GM19239 (cell line): Measurements from ENCODE around the gene CBARP.

Experiments
- DNase-seq: peaks from one replicate; pipeline ENCODE4 v3.0.0; 2011; ENCODE audit warnings: low spot score; ENCODE audit not compliant: insufficient read length
- FAIRE-seq: peaks from 2 replicates; lab custom pipeline; 2011; peaks lifted over from hg19 to GRCh38; lab: Jason Lieb, UNC

Gene CBARP

DNA sequence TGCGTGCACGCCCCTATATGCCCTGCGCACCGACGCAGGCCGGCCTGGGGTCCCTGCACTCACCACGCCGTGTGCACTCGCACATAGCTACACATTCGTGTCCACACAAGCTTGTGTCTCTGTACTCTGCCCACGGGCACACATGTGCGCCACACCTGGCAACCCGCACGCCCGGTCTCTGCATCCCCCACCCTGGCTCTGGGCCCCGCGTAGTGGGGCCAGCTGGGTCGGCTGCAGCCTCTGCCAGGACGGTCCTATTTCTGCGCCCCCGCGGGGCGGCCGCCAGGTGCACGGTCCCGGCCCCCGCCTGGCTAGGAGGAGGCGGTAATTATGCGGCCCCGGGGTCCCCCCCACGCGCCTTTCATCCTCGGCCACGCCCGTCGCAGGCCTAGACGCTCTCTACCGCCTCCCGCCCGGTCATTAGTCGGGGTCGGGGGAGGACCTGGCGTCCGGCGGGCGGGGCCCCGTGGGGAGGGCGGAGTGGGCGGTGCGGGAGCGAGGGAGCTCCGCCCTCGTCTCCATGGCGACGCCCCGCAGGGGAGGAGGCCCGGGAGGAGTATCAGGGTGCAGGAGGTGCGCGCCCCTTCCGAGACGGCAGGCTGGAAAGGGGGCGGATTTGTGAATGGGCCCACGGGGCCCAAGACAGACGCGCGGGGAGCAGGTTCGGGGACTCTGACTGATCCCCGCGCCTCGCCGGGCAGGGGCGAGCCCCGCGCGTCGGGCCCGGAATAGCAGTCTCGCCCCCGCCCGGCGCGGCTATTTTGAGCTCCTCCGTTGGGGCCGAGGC, 28.5 kb upstream of the CBARP start:
- no peak for DNase-seq
- FAIRE-seq = peak; percentile 44

DNA sequence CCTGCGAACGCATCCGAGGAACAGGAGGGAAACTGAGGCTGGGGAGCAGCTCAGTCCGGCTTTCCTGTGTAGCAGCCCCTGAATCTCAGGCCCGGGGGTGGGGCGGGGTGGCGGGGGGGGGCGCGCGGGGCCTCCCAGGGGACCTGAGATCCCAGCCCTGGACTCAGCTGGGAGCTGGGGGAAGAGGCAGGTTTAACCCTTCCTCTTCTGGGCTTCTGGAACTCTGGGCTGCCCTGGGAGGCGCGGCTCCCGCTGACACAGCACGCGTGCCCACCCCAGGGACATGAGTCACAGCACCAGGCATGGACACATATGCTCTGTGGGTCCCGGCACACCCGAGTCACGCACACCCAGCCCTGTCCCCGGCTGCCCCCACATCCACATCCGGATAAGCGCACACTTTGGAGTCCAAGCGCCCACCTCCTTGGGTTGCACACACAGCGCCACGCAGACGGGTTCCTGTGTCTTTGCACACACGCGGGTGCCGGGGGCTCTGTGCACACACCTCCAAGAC, 27.9 kb upstream of the CBARP start:
- no peak for DNase-seq

DNA sequence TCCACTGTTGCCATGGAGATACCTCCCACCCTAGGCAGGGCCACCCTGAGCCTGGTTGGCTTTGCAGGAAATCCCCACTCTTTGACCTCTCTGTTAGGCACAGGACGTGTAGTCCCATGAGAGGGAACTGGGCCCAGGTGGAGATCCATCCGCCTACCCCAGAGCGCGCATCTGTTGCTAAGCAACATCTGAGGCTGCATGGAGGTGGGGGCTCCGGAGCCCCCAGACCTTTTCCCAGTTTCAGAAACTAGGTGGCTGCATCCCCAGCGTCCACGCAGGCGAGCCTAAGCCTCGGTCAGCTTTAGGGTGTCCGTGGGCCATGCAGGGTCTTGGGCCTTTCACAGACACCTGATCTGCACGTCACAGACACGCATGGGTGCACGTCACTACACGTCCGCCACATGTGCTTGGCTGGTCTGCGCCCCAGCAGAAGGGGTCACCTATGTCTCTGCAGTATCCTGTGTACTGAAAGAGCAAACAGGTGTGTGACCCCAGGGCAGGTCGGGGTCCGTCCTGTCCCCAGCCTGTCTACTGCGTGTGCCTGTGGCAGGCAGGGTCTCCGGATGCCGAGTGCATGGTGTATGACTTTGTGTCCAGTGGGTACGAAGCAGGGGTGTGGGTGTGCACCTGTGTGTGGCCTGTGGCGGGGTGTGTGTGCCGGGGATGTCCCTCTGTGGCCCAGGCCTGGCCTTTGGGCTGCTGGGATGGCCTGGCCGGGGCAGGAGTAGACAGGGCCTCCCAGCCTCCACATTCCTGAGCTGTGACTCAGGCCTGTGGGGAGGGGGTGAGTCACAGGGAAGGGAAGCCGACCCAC, 27.2 kb upstream of the CBARP start:
- FAIRE-seq (peak; percentile 85), DNase-seq (no peak)

More for the DNA sequence above, 27.9 kb upstream of the CBARP start:
- no peak for FAIRE-seq

DNA sequence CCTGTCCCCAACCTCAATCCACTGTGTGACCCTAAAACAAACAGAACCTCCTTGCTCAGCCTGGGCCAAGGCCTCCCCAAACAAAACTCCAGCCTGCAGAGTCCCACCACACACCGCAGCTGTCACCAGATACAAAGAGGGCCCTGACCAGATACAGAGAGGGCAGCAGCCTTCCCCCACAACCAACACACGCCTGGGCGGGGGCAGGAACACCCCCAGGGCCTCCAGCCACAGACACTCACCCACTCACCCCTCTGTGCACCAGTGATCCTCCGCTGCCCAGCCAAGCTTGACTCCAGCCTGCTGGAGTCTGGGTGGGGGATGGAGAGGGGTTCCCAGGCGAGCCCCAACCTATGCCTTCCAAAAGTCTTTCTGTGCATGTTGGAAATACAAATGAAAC, 25.4 kb upstream of the CBARP start:
- no peak for DNase-seq
- FAIRE-seq = peak; percentile 68

DNA sequence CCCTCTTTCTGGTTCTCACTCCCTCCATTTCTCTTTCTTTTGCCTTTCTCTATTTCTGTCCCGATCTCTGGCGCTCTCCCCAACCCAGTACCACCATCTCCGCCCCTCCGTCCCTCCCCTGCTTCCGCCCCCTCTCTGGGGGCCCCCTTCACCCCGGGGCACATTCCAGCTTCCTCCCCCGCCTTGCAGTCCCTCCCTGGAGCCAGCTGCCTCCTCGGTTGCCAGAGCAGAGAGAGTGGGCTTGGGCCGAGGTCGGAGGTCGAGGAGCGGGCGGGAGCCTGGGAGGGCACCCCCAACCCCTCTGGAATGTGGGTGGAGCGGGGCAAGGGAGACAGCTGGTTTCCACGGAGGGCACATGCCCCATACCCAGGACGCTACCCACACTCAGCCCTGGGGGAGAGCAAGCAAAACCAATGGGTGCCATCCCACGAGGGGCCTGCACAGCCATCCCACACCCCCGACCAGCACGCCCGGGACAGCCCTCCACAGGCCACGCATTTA, 24.9 kb upstream of the CBARP start:
- FAIRE-seq = no peak

DNA sequence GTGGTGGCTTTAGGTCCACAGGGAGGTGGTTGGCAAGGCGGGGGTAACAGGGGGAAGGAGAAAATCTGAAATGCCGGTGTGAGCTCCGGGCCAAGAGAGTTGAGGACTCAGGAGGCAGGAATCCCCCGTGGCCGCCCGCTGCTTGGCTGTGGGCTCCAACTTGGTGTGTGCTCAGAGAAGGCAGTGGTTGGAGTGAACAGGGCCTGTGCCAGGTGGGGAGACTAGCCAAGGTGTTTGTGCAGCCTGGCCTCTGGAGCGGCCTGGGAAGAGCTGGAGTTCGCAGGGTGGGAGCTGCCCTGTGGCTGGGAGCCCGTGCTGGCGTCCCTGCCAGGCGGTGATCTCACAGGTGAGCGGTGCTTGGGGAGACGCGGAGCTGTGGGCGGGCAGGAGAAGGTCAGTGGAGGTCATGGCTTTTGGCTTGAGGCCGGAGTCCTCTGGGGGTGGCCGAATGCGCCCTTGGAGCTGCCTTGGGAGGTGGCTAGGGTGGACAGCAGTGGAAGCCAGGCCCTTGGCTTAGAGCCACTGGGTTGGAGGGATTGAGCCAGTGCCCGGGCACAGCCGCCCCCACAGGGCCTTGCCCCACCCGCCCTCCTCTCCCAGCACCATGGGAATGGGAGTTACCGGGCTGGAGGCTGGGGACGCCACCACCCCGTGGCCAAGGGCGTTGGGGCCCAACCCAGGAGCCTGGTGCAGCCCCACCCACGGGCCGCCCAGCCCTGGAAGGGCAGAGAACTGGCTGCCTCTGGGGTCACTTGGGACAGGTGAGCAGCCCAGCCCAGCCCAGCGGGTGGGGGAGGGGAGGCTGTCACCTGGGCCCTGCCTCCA, 24.2 kb upstream of the CBARP start:
- FAIRE-seq = no peak
- no peak for DNase-seq

More for the DNA sequence above, 24.9 kb upstream of the CBARP start:
- no peak for DNase-seq

DNA sequence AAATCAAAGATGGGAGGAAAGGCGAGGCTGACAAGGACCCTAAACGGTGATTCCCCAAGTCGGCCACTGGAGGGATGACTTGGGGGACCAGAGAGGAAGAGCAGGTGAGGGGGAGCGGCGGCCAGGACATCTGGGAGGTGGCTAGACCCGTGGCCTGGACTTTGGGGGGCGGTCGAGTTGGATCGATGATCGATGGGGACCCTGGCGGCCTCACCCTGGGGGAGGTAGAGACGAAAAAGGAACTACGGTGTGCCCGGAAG, 23.7 kb upstream of the CBARP start:
- no peak for FAIRE-seq
- no peak for DNase-seq

DNA sequence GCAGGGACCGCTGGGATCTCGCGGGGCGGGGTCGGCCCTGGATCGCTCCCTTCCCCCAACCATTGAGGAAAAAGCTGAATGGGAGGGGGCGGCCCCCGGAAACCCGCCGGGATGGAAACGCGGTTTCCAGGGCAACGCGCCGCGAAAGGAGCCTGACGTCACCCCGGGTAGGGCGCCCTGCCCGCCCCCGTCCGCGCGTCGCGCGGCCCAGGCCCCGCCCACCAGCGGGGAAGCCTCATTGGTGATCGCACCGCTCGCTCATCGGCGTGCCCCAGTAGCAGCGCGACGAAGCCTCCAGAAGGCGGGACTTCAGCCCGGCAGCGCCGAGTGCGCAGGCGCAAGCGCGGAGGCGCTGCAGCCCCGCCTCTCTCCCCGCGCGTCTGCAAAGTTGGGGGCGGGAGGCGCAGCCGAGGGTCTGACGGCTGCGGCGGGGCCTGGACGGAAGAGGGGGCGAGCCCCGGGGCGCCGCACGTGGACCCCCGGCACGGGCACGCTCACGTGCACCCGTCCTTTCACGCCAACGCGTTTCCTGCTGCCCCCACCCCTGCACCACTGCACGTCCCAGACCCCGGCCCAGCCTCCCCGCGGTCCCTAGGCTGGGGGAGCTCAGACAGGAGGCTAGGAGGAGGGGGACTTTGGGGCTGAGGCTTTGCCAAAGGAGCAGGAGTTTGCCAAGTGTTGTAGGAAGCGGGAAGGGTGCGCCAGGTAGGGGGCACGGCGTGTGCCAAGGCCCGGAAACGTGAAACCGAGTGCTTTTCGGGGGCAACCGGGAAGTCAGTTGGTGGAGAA, 23.1 kb upstream of the CBARP start:
- DNase-seq (peak; percentile 92), FAIRE-seq (peak; percentile 90)

DNA sequence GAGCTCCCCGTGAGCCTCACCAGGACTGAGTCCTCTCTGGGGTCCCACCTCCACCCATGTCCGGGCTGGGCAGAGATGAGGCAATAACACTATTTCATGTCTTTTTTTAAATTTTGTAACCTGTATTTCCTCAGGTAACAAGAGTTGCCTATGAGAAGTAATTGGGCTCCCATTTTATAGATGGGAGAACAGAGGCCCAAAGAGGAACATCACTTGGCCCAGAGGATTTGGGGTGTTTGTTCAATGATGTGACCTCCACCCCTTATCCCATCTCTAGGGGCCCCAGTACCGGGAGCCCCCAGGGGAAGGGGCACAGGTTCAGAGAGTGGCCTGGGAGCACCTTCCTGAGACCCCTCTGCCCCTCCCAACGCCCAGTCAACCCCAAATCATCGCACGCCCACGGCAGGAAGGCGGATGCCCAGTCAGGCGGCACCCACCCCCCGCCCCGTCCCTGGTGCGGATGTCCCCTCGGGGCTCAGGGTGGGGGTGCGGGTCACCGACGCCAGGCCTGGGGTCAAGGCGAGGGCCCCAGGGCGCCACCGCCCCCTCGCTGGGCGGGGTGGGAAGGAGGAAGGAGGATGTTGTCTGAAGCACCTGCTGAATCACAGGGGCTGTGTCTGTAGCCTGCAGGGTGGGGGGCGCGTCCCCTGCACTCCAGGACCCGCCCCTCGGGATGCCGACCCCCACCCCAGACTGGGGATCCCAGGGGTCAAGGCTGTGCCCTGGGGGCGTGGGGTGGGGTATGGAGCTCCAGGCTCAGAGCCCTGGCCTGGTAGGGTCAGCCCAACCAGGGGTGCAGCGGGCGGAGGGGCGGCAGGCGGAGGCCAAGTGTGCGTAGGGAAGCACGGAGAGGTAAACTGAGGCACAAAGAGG, 22.3 kb upstream of the CBARP start:
- DNase-seq (no peak), FAIRE-seq (peak; percentile 47)

DNA sequence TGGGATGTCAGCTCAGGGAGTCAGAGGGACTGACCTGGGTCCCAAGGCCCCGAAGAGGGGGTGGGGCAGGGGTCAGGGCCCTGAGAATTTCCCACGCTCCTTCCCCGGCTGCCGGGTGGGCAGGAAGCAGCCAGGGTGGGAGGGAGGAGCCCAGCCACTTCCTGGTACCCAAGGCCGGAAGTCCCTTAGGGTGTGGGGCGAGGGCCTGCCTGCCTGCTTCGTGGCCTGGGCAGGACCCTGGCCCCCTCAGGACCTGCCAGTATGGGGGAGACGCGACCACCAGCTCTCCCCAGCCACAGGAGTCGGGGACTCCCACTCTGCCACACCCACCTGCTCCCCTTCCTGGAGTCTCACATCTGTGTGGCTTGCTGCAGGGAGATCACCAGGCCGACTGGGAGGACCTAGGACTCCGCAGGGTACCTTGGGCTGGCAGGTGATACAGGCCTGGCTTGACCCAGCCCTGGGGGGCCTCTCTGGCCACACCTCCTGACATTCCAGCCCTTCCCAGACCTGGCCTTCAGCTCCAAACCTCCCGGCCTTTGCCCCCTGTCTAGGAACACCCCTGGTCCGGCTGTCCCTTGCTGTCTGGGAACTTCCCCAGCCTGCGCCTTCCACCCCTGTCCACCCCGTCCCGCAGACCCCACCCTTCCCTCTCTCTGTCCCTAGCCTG, 21.5 kb upstream of the CBARP start:
- peak; percentile 84 for DNase-seq
- FAIRE-seq = peak; percentile 91

DNA sequence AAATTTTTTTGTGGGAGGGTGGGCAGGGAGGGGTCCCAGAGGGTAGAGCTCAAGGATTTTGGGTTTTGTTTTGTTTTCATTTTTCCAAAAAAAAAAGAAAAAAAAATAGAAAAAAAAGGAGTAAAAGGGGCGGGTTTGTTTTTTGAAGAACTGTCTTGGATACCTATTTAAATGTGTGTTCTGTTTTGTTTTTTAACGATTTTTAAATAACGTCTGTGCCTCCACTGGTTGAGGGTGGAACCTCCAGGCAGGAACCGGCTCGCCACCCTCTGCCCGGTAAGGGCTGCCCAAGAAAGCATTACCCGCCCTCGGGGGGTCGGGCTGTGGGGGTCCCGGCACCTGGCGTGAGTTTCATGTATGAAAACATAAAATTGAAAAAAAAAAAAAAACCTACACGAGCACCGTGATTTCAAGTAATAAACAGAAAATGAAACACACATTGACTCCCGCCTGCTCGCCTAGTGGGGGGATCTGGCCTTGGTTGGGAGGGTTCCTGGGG, 21.0 kb upstream of the CBARP start:
- no peak for FAIRE-seq
- DNase-seq = no peak

DNA sequence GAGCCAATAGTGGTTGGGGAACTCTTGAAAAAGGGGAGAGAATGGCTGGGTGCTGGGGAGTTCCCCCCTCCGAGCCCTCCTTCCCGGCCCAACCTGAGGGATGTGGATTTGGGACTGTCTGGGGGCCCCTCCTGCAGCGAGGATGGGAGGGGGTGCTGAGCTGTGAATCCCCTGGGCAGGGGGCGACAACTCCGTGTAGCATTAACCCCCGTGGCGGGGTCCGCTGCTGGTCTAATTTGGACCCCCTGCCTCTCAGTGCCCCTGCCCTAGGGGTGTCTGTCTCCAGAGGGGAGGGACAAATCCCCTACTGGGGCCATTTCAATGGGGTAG, 20.3 kb upstream of the CBARP start:
- no peak for DNase-seq
- FAIRE-seq = no peak

DNA sequence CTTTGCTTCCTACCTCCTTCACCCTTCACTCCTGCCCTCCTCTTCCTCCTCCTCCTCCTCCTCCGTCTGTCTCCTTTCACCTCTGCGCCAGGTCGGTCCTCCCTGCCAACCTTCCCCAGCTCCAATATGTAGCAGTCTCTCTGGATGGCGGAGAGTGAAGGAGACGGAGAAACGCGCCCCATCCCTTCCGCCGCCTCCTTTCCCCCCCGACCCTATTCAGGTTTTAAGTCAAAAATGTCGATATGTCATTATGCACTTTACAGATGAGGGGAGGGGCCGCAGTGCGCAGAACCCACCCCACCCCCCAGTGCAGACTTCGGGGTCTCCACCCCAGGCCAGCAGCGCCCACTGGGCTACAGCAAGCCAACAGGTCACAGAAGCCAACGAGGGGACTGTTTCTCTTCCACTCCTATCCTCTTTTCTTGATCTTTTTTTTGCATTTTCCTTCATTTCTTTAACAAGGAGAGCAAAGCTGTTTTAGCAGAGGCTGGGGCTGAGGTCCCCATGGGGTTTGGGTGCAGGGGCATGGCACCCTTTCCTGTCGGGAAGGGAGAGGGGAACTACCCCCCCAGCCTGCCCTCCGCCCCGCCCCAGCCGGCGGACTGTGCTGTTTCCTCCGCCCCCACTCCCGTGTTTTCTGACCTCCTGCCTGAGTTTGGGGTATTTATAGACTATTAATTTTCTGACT, 19.8 kb upstream of the CBARP start:
- DNase-seq (no peak), FAIRE-seq (peak; percentile 48)

DNA sequence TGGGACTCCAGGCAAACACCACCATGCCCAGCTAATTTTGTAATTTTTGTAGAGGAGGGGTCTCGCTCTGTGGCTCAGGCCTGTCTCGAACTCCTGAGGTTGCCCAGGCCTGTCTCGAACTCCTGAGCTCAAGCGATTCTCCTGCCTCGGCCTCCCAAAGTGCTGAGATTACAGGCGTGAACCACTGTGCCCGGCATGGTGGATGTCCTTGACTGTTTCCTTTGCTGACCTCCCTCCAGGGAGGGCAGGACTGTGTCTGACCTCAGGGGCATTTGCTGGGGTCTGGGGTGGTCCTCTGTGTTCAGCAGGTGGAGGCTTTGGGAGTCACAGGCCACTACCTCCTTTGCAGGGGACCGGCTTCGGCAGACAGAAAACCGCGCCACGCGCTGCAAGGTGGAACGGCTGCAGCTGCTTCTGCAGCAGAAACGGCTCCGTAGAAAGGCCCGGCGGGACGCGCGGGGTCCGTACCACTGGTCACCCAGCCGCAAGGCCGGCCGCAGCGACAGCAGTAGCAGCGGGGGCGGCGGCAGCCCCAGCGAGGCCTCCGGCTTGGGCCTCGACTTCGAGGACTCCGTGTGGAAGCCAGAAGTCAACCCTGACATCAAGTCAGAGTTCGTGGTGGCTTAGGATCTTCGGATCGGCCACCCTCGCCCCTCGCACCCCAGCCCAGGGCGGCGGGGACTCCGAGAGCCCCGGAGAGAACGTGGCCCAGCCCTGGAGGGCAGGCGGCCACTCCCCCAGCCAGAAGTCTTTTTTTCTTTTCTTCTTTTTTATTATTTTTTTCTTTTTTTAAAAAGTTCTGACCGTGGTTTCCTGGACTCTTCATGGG, 19.1 kb upstream of the CBARP start:
- FAIRE-seq (no peak), DNase-seq (no peak)

DNA sequence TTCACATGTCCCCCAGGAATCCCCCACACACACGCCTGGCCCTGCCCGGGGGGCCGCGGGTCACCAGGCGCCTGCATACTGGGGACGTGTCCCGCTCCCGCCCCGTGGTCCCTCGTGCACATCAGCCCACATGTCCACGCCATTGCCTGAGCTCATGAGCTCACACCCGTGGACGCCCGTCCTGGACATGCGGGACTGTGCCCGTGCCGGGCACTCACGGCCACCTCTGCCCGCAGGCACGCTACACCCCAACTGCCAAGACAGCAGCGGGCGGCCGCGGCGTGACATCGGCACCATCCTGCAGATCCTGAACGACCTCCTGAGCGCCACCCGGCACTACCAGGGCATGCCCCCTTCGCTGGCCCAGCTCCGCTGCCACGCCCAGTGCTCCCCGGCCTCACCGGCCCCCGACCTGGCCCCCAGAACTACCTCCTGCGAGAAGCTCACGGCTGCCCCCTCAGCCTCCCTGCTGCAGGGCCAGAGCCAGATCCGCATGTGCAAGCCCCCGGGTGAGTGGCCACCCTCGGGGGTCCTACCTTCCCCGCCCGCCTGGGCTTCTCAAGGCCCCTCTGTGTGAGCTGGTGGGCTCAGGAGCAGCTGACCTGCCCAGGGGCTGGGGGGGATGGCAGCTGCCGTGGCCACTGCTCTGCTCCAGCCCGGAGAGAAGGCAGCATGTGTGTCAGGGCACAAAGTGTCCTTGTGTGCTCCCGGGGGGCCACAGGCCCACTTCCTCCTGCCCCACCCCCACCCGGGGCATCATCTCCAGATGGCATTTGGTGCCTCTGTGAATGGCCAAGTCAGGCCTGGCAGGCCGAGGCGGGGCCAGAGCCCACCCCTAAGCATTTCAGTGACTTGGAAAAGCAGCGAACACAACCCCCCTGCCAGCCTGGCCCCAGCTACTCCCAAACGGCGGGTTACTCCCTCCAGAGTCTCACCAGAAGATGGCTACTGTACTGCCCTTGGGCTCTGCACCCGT, 17.7 kb upstream of the CBARP start:
- FAIRE-seq (no peak), DNase-seq (no peak)
